ENCODE measurements around the gene CNTLN. TPM values are rescaled to one million over a fixed set of nuclear protein-coding genes. Genes with fewer than 3 reads are reported as not detected.

CNTLN gene
- total RNA-seq, 1 experiment from 2014 or later: 15.0 TPM

- Mint-ChIP-seq H3K27ac (no peak overlapping the region), H3K36me3 (ENCODE audit: insufficient read depth in 1 of 3, low read depth in 3 of 3) (peaks cover 0 to 5% (median 0%) of the 10 kb centered on the region in 3 experiments; a peak in 2 of 7 replicates), H3K4me1 (no peaks in the 10 kb centered on the region), H3K4me3 (no peak overlapping the region), H3K27me3 (ENCODE audit: low read depth) (no peaks in the 10 kb centered on the region), H3K9me3 (peaks cover 15 to 20% of the 10 kb centered on the region in 2 experiments)
- Histone ChIP-seq H3T11ph (ENCODE audit: low read length) (no peak overlapping the region), H4K20me1 (ENCODE audit: control insufficient read depth, insufficient read depth, insufficient read length) (no peaks in the 10 kb centered on the region), H4K91ac (ENCODE audit: insufficient read length, low read depth, low read length) (no peak overlapping the region), H2BK5ac (ENCODE audit: insufficient read length, low read length) (no peak overlapping the region), H3K9ac (ENCODE audit: extremely low read depth, insufficient read length, low read length) (no peak overlapping the region), H2BK120ac (ENCODE audit: low read depth, low read length, poor library complexity, severe bottlenecking) (no peak overlapping the region), H2AK5ac (ENCODE audit: insufficient read length, low read length) (no peak overlapping the region), H3K79me2 (ENCODE audit: insufficient read depth, low read length) (no peaks in the 10 kb centered on the region), H3K56ac (ENCODE audit: insufficient read length, low read depth, low read length) (no peak overlapping the region), H3K9me3 (ENCODE audit: control insufficient read depth, low read depth, low read length) (peaks cover 5% of the 10 kb centered on the region), H2BK12ac (ENCODE audit: insufficient read length, low read depth, low read length) (no peak overlapping the region), H3K27ac (ENCODE audit: insufficient read length, low read depth, low read length) (no peak overlapping the region), H3K18ac (ENCODE audit: insufficient read length, low read depth, low read length) (no peak overlapping the region), H3K14ac (ENCODE audit: insufficient read depth, low read length) (no peak overlapping the region), H3K23me2 (ENCODE audit: insufficient read length, low read depth, low read length, poor library complexity, severe bottlenecking) (no peaks in the 10 kb centered on the region), H2BK20ac (ENCODE audit: low read depth, low read length, poor library complexity, severe bottlenecking) (no peak overlapping the region), H3K23ac (ENCODE audit: insufficient read length, low read depth, low read length) (no peak overlapping the region), H4K5ac (ENCODE audit: insufficient read length, low read depth, low read length) (no peak overlapping the region), H3K27me3 (ENCODE audit: insufficient read depth, low read length) (no peaks in the 10 kb centered on the region), H3K4ac (ENCODE audit: low read depth, low read length) (no peak overlapping the region), H3K79me1 (ENCODE audit: insufficient read depth, low read depth, low read length, poor library complexity, severe bottlenecking) (no peaks in the 10 kb centered on the region), H2AFZ (ENCODE audit: low read length) (no peak overlapping the region), H3K4me2 (ENCODE audit: insufficient read depth, insufficient read length, low read length) (no peak overlapping the region), H2BK15ac (ENCODE audit: low read depth, low read length) (no peak overlapping the region), H3K4me1 (ENCODE audit: insufficient read depth, low read length) (no peaks in the 10 kb centered on the region), H4K8ac (replicated peaks; ENCODE audit: insufficient read length, low read depth, low read length) (no peak overlapping the region)
- no peak for DNase-seq
- TF ChIP-seq CTCF (conservative IDR thresholded peaks at IDR 0.05): no peak
- WGBS (ENCODE audit: extremely low coverage, insufficient read length, low lambda C conversion rate): no CpG with 5 or more reads among the region's 2 CpGs
Observed at GRCh38 chr9:17551023-17551422, 416.2 kb downstream of the CNTLN start.
